ENCODE results near the gene FAM240A. TPM values are rescaled to one million over a fixed set of nuclear protein-coding genes. Genes with fewer than 3 reads are reported as not detected.

FAM240A gene
- total and polyA plus RNA-seq, 2 donors (not counting 1 experiment from before 2014, with no cell fraction given), result not detected

- no peak for TF ChIP-seq EZH2 (IDR thresholded peaks at IDR 0.05; ENCODE audit: borderline replicate concordance, insufficient read depth, low read depth, low read length, poor library complexity, severe bottlenecking)
- no peak for TF ChIP-seq CTCF (IDR thresholded peaks at IDR 0.05)
- no peaks in the 10 kb centered on the region for H3K4me1 Mint-ChIP-seq
- Histone ChIP-seq H3K79me2 (ENCODE audit: control insufficient read depth, insufficient read depth, low read length) (no peaks in the 10 kb centered on the region), H3K4me3 (ENCODE audit: control extremely low read depth in 1 of 5, extremely low read depth in 1 of 5, insufficient read depth in 1 of 5, low read depth in 2 of 5, low read length in 4 of 5) (no peak overlapping the region), H2AFZ (ENCODE audit: insufficient read depth, low read depth, low read length, poor library complexity, severe bottlenecking) (no peak overlapping the region), H3K4me2 (replicated peaks; ENCODE audit: low read depth, low read length, poor library complexity, severe bottlenecking) (no peak overlapping the region), H3K27ac (ENCODE audit: low read length in 2 of 2) (no peak overlapping the region), H3K27me3 (replicated peaks in 1 of 4; ENCODE audit: control extremely low read depth in 1 of 4, control insufficient read depth in 3 of 4, insufficient read depth in 4 of 4, low read length in 3 of 4) (no peaks in the 10 kb centered on the region), H3K4me1 (ENCODE audit: control insufficient read depth in 2 of 2, insufficient read depth in 2 of 2, low read length in 2 of 2) (no peaks in the 10 kb centered on the region), H3K9ac (ENCODE audit: low read length) (no peak overlapping the region), H3K9me3 (ENCODE audit: control extremely low read depth in 1 of 3, control insufficient read depth in 2 of 3, insufficient read depth in 1 of 3, low read length in 2 of 3) (no peaks in the 10 kb centered on the region), H4K20me1 (ENCODE audit: control insufficient read depth, insufficient read depth, low read length, poor library complexity, severe bottlenecking) (no peaks in the 10 kb centered on the region), H3K36me3 (replicated peaks in 1 of 2; ENCODE audit: control extremely low read depth in 1 of 2, control insufficient read depth in 1 of 2, extremely low read depth in 1 of 2, insufficient read depth in 2 of 2, low read length in 1 of 2) (no peaks in the 10 kb centered on the region)
- intact Hi-C loops (cut with micrococcal nuclease), result no loop called here
- DNase-seq, result no peak
- H3K4me3 Mint-ChIP-seq, result no peak overlapping the region
- CTCF ChIA-PET, result interaction anchor here (1.4 kb wide), 1 partner anchor 26 kb away, joined by 4 read pairs; no protein-coding TSS in a partner anchor
- peaks cover 3% of the 10 kb centered on the region for H3K27me3 Mint-ChIP-seq
- H3K27ac Mint-ChIP-seq, result no peak overlapping the region
- POLR2A ChIA-PET, result no interaction called here
- H3K9me3 Mint-ChIP-seq (ENCODE audit: insufficient read depth), result no peaks in the 10 kb centered on the region
- ATAC-seq (ENCODE audit: low read depth), result no peak
- WGBS (ENCODE audit: insufficient coverage), result 83% methylated on average over 1 of the region's 2 CpGs
Measured at GRCh38 chr3:46604127-46604526, 8.2 kb upstream of the FAM240A start.

GRCh38 chr3:46607603-46608028 is 4.7 kb upstream of the FAM240A start:
- no peak overlapping the region for H3K27ac Mint-ChIP-seq
- Histone ChIP-seq H3K4me1 (ENCODE audit: control insufficient read depth in 2 of 2, insufficient read depth in 2 of 2, low read length in 2 of 2) (no peaks in the 10 kb centered on the region), H3K36me3 (replicated peaks in 1 of 2; ENCODE audit: control extremely low read depth in 1 of 2, control insufficient read depth in 1 of 2, extremely low read depth in 1 of 2, insufficient read depth in 2 of 2, low read length in 1 of 2) (no peaks in the 10 kb centered on the region), H3K4me2 (replicated peaks; ENCODE audit: low read depth, low read length, poor library complexity, severe bottlenecking) (no peak overlapping the region), H3K4me3 (ENCODE audit: control extremely low read depth in 1 of 5, extremely low read depth in 1 of 5, insufficient read depth in 1 of 5, low read depth in 2 of 5, low read length in 4 of 5) (no peak overlapping the region), H3K79me2 (ENCODE audit: control insufficient read depth, insufficient read depth, low read length) (no peaks in the 10 kb centered on the region), H3K9ac (ENCODE audit: low read length) (no peak overlapping the region), H3K9me3 (ENCODE audit: control extremely low read depth in 1 of 3, control insufficient read depth in 2 of 3, insufficient read depth in 1 of 3, low read length in 2 of 3) (no peaks in the 10 kb centered on the region), H3K27me3 (replicated peaks in 1 of 4; ENCODE audit: control extremely low read depth in 1 of 4, control insufficient read depth in 3 of 4, insufficient read depth in 4 of 4, low read length in 3 of 4) (no peaks in the 10 kb centered on the region), H2AFZ (ENCODE audit: insufficient read depth, low read depth, low read length, poor library complexity, severe bottlenecking) (no peak overlapping the region), H3K27ac (ENCODE audit: low read length in 2 of 2) (no peak overlapping the region), H4K20me1 (ENCODE audit: control insufficient read depth, insufficient read depth, low read length, poor library complexity, severe bottlenecking) (no peaks in the 10 kb centered on the region)
- peaks cover 17% of the 10 kb centered on the region for H3K27me3 Mint-ChIP-seq
- ChIA-PET CTCF (interaction anchor here (1.3 kb wide), 1 partner anchor 21 kb away, joined by 3 read pairs; no protein-coding TSS in a partner anchor), POLR2A (no interaction called here)
- intact Hi-C loops (cut with micrococcal nuclease), result no loop called here
- H3K4me1 Mint-ChIP-seq, result no peaks in the 10 kb centered on the region
- no peak for DNase-seq
- WGBS (ENCODE audit: insufficient coverage), result 80% methylated on average over 6 of the region's 6 CpGs
- no peak overlapping the region for H3K4me3 Mint-ChIP-seq
- TF ChIP-seq CTCF (IDR thresholded peaks at IDR 0.05) (no peak), EZH2 (IDR thresholded peaks at IDR 0.05; ENCODE audit: borderline replicate concordance, insufficient read depth, low read depth, low read length, poor library complexity, severe bottlenecking) (no peak)
- ATAC-seq (ENCODE audit: low read depth), result no peak
- no peaks in the 10 kb centered on the region for H3K9me3 Mint-ChIP-seq (ENCODE audit: insufficient read depth)

Data from B cell (primary cell).